ENCODE measurements around the gene SPSB1. TPM values are rescaled to one million over a fixed set of nuclear protein-coding genes. Genes with fewer than 3 reads are reported as not detected.
A peak's percentile ranks its signal among the peaks of the same experiment; 100 is the strongest.

SPSB1 gene
- total RNA-seq, 1 experiment from 2014 or later: 2.9 TPM

- Histone ChIP-seq H3K14ac (ENCODE audit: insufficient read depth, low read length) (0 out of 2 replicates have a peak overlapping the region, but pooled peaks have one; percentile 36), H4K20me1 (ENCODE audit: control insufficient read depth, insufficient read depth, insufficient read length) (peaks cover 3% of the 10 kb centered on the region), H2BK5ac (ENCODE audit: insufficient read length, low read length) (no peak overlapping the region), H3K4ac (ENCODE audit: low read depth, low read length) (no peak overlapping the region), H4K8ac (replicated peaks; ENCODE audit: insufficient read length, low read depth, low read length) (no peak overlapping the region), H3K9ac (ENCODE audit: extremely low read depth, insufficient read length, low read length) (no peak overlapping the region), H2BK120ac (ENCODE audit: low read depth, low read length, poor library complexity, severe bottlenecking) (no peak overlapping the region), H3K27me3 (ENCODE audit: insufficient read depth, low read length) (no peaks in the 10 kb centered on the region), H3K4me2 (ENCODE audit: insufficient read depth, insufficient read length, low read length) (no peak overlapping the region), H3K9me3 (ENCODE audit: control insufficient read depth, low read depth, low read length) (no peaks in the 10 kb centered on the region), H3K27ac (ENCODE audit: insufficient read length, low read depth, low read length) (no peak overlapping the region), H2BK12ac (ENCODE audit: insufficient read length, low read depth, low read length) (no peak overlapping the region), H2AFZ (ENCODE audit: low read length) (no peak overlapping the region), H3K23me2 (ENCODE audit: insufficient read length, low read depth, low read length, poor library complexity, severe bottlenecking) (no peaks in the 10 kb centered on the region), H4K91ac (ENCODE audit: insufficient read length, low read depth, low read length) (no peak overlapping the region), H3K79me2 (ENCODE audit: insufficient read depth, low read length) (no peaks in the 10 kb centered on the region), H4K5ac (ENCODE audit: insufficient read length, low read depth, low read length) (no peak overlapping the region), H3K56ac (ENCODE audit: insufficient read length, low read depth, low read length) (no peak overlapping the region), H3K4me1 (ENCODE audit: insufficient read depth, low read length) (no peaks in the 10 kb centered on the region), H3K18ac (ENCODE audit: insufficient read length, low read depth, low read length) (peak overlapping the region; percentile 11), H2AK5ac (ENCODE audit: insufficient read length, low read length) (no peak overlapping the region), H3T11ph (ENCODE audit: low read length) (no peak overlapping the region), H2BK20ac (ENCODE audit: low read depth, low read length, poor library complexity, severe bottlenecking) (no peak overlapping the region), H3K23ac (ENCODE audit: insufficient read length, low read depth, low read length) (no peak overlapping the region), H3K79me1 (ENCODE audit: insufficient read depth, low read depth, low read length, poor library complexity, severe bottlenecking) (no peaks in the 10 kb centered on the region), H2BK15ac (ENCODE audit: low read depth, low read length) (no peak overlapping the region)
- Mint-ChIP-seq H3K36me3 (ENCODE audit: insufficient read depth in 1 of 3, low read depth in 3 of 3) (peaks cover 0 to 8% (median 0%) of the 10 kb centered on the region in 3 experiments; a peak in 1 of 7 replicates), H3K4me3 (no peak overlapping the region), H3K9me3 (no peaks in the 10 kb centered on the region), H3K27me3 (ENCODE audit: low read depth) (no peaks in the 10 kb centered on the region; the same call in 1 of the 2 replicates), H3K27ac (no peak overlapping the region), H3K4me1 (peaks cover 12 to 31% of the 10 kb centered on the region in 2 experiments)
- no peak for TF ChIP-seq CTCF (conservative IDR thresholded peaks at IDR 0.05)
- no CpG with 5 or more reads among the region's 7 CpGs for WGBS (ENCODE audit: extremely low coverage, insufficient read length, low lambda C conversion rate)
- no peak for DNase-seq
Measured at GRCh38 chr1:9351654-9352271, 59.1 kb downstream of the SPSB1 start.

Data from H9 (cell line).